NOMO-1 (cell line): Measurements from ENCODE around the gene MARK3.

Experiments
- DNase-seq, 2 experiments: peaks; one replicate each; lab custom pipeline; 2025; ENCODE audit not compliant: unreplicated experiment in 2 of 2; lab: John Stamatoyannopoulos, UW

The MARK3 gene

DNA sequence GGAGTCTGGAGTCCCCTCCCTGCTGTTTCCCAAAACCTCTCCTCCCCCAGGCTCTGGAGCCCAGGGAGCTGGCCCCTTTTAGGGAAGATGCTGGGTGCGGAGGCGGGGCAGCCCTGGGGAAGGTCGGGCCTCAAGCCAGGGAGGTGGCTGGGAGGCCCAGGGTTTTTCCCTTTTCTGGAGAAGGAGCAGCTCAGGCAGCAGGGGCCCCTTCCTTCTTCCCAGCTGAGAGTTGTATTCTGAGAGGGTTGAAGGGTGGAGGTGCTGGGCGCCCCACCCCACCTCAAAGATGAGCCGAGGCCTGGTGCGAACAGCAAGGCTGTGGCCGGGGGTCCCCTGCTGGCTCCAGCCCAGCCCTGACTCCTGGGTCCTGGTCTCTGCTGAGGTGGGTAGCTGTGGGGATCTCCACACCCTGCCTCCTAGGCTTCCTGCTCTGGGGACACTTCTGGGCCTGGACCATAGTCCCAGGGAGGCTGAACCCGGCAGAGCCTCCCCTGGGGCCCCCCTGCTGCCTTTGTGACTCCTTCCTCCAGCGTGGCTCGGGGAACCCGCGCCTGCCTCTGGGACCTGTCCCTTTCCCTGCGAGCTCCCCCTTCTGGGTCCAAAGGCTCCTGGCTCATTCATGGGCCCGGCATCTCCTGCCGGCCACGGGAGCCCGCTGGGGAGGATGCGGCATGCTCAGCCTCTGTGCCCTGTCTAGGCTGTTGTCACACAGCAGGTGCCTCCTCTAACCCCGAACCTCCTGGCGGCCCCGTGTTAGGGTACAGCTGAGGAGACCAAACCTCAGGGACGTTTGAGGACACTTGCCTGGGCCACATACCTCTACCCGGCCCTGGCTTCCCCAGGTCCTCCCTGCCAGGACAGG, 148.2 kb downstream of the MARK3 start:
- DNase-seq = no peak

DNA sequence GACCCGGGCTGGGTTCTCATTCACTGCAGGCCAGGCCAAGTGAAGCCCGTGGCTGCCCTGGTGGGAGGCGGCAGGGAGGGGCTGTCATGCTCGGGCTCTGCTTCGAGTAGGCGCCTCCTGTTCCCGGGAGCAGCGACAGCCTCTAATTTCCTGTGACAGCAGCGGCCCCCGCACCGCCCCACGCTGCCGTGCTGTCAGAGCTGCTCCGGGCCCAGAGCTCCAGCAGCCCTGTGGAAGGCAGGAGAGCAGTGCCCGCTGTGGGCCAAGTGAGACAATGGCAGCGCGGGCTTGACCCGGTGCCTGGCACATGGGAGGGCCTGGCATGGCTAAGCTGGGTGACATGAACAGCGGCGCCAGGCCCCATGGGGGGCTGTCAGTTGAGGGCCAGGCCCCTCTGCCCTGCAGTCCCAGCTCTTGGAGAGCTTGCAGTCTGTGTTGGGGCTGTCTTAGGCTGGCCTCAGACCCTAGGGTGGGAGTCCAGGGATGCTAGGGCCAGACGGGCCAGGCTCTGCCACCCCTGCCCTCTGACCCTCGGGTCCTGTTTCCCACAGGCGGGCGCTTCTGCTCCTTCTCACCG, 148.9 kb downstream of the MARK3 start:
- no peak for DNase-seq

DNA sequence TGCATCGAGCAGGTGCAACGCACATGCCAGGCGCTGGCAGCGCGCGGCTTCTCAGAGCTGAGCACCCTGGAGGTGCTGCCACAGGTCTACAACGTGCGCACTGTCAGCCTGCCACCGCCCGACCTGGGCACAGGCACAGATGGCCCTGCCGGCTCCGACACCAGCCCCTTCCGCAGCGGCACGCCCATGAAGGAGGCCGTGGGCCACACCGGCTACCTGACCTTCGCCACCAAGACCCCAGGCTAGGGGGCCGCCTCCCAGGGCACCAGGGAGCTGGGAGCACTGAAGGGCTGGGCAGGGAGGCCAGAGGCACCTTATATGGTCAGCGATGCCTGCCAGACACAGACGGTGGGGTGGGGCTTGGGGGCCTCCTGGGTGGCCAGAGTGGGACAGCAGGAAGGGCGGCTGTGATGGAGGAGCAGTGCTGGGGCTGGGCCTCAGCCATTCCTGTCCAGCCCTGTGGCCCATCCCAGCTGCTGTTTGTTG, 149.4 kb downstream of the MARK3 start:
- DNase-seq = no peak

DNA sequence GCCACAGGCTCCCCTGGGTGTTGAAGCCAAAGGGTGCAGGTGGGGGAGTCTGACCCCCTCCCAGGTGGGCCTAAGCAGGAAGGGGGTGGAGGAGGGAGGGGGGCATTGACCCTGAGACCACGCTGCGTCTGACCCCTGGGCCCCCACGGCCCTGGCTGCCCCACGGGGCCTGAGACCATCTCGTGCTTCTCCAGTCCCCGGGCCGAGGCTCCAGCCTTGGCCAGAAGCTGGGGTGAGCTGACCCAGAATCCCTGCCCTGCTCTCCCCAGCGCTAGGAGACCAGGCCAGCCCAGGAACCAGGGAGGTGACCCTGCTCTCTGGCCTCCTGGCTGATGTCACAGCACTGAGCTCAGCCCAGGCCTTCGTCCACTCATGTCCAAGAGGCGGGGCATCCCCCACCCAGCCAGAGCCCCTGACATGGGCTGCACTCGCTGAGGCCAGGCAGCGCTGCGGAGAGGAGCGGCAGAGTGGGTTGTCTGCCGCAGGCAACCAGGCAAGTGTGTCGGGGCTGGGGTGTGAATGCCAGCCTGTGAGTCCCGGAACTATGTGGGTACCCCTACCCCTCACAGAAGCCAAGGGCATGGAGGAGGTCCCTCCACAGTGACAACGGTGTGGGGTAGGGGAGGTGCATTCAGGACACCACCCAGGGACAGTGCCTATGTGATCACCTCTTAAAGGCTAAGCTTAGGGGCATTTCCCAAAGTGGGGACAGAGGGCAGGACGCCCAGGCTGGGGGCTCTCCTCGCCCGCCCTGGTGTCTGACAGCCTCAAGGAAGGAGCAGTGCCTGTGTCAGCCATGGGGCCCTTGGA, 150.1 kb downstream of the MARK3 start:
- no peak for DNase-seq

DNA sequence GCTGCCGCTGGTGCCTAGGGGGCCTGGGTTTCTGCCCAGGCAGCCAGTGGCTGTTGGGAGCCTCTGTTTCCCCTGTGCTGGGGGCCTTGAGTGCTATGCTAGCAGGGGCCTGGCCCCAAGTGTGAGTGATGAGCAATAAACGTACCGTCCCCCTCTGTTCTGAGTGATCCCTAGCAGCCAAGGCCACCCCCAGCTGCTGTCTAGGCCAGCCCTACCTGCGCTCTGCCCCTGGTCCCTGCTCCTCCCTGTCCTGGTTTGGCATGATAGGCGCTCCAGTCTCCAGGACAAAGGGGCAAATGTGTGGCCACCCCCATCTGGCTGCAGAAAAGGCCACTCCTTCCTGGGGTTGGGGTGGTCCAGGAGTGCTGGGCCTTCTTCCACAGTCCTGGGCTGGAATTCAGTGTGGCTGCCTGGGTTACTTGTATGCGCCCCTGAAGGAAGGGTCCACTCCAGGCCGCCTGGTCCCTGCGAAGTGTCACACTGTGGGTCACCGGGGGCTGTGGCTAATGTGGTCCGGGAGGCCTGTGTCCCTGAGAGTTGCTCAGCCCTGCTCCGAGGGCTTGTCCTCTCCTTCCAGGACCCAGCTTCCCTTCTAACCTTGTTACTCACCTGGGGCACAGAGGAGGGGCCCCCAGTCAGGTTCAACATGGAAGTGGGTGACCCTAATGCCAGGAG, 150.8 kb downstream of the MARK3 start:
- DNase-seq = no peak

DNA sequence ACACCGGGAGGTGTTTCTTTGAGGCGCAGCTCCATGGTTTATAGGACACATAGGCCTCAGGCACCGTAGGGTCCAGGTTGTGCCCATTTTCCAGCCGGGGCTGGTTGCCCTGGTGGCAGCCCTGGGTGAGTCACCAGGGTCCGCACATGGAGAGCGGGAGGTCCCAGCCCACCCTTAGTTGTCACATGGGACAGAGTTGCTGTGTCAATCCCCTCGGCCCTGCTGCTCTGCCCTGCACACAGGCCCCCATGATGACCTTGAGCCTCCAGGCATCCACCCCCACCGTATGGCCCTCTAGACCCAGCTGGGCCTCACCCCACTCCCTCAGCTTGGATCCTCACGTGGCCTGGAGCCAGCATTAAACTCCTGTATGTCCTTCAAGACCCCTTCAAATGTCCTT, 151.5 kb downstream of the MARK3 start:
- no peak for DNase-seq

DNA sequence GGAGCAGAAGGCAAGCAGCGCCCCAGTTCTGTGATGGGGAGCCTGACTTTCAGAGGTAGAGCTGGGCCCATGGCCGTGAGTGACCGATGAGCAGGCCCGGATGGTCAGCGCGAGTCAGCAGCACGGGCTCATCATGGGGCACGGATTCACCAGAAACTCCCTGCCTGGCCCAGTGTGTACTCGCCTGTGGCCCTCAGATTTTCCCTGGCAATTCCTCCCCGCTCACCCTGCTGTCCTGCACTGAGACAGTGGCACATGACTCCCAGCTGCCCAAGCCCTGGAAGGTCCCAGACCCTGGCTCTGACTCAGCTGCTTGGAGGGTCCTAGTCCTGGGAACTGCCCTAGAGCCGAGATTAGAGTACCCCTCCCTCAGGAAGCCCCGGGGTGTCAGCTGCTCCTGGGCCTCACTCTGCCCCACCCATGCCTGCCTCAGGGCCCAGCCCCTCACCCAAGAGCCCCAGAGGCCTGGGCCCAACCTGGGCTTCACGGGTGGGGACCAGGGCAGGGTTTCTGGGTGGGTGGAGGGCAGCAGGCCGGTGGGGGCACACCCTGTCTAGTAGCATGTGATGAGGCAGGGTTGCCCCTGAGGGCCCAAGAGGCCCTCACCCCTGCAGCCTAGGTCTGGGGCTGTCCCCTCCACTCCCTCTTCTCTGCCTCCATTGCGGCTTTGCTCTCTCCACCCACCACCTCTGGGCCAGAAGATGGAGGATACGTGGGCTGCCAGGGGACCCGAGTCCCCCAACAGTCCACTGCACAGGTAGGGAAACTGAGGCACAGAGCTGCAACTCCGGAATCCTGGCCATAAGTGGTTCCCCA, 152.2 kb downstream of the MARK3 start:
- no peak for DNase-seq

DNA sequence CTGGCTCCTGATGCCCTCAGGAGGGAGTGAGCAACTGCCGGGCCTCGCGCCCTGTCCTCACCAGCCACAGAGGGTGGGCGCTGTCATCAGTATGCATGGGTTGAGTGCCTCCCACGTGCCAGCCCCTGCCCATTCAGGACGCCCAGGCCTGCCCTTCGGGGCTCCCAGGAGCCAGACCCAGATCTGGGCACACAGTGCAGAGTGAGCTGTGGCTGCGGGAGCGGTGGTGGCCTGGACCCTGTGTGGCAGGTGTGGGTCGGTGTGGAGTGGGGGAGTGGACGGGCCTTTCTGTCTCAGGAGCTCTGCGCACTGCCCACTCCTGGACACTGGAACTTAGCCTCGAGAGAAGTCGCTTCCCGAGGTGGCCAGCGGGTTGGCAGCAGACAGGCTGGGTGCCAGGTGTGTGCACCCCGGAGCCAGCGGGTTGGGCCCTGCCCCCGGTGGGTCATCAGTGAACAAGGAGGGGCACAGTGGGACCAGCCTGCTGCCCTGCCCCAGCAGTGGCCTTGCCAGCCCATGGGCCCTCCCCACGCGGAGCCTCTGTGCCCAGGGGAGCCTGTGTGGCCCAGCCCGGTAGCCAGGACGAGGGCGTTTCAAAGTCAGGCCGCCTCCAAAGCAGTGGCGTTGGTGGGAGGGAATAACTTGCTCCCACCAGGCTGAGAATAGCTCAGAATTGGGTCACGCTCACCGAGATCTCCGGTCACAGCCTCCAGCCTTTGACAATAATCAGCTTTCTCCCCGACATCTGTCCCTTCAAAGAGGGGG, 153.3 kb downstream of the MARK3 start:
- DNase-seq = no peak

DNA sequence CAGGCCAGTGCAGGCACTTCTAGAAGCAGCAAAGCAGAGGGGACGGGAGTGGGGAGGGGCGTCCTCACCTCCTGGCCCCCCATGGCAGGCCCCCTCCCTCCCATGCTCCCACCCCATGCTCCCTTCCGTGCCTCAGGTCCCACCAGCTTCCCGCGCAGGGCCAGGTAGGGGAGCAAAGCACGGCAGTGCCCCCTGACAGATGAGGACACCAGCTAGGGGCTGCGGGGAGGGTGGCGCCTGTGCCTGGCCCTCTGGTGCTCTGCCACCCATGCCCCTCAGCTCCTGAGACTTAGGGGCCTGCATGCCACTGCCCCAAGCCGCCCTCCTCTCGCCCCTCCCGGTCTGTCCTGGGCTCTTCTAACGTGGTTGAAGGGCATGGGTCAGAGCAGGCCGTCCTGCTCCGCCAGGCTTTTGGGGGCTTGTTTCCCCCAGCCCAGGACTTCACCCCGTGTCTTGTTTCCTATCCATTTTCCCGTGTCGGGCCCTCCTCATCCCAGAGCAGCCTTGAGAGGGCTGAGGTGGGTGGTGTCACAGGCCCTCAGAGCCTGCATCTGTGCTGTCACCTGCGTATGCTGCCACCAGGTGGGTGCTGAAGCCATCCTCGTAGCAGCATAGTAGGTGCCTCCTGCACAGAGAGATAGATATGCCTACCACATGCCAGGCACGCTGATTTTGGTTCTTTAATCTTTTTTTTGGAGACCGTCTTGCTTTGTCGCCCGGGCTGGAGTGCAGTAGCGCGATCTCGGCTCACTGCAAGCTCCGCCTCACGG, 154.0 kb downstream of the MARK3 start:
- no peak for DNase-seq

DNA sequence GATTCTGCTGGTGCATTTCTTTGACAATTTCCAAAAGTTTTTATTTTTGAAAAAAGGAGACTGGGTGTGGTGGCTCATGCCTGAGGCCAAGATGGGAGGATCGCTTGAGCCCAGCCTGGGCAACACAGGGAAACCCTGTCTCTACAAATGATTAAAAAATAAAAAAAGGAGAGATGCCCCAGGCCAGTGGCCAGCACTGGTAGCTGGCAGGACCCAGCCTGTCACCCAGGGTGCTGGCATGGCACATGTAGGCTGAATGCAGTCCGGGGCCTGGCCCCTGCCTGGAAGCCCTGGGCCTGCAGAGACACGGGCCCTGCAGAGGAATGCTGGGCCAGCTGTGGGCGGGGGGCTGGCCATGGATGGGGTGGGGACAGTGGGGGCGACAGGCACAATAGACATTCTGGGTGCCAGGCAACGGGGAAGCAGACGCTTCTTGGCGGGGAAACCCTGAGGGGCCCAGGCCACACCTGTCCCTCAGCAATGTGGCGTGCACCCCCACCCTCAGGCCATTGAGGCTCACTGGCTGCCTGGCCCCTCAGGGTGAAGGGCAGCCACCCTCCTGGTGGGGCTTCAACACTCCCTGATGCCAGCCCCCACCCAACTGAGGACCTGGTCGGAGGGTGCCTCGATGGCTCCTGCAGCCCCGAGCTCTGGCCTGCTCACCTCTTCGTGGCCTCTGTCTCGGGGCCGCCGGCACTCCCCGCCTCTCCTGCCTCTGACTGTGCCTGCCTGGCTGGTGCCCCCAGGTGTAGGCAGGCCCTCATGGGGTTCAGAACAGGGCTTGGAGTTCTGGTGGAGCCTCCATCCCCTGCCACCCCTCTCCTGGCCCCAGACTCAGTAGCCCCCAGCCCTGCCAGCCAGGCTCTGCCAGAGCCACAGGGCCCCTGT, 155.8 kb downstream of the MARK3 start:
- no peak for DNase-seq

DNA sequence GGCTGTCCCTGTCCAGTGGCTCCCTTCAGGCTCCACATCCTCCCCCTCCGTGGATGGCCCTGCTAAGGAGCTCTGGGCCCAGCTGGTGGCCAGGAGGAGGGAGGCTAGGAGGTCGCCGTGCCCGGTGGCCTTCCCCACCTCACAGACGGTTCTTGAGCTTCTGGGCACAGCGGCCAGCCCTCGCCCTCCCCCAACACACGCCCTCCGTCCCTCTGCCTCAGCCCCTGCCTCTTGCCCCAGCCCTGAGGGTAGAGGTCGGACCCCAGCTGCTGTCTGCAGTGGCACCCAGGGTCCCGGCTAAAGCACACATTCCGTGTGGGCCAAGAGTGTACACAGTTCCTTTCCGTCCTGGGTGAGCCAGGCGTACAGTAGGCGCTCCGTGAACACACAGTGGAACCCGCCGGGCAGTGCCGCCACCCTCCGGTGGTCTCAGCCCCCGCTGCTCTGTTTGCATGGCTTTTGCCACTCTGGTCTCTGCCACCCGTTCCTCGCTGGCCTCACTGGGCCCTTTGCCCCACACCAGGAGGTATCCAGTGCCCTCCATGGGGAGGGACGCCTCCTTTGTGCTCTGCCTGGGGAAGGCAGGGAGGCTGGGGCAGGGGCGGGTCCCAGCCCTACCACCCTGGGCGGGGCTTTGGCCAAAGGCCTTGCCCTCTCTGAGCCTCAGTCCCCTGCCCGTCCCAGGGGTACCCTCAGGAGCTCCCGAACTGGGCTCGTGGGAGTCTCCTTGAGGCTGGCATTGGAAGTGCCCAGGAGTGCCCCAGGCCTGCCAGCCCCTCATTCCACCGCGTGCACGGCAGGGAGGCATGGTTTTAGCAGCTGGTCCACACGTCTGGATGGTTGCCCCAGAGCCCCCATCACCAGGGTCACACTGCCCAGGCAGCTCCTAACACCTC, 156.7 kb downstream of the MARK3 start:
- DNase-seq = no peak

DNA sequence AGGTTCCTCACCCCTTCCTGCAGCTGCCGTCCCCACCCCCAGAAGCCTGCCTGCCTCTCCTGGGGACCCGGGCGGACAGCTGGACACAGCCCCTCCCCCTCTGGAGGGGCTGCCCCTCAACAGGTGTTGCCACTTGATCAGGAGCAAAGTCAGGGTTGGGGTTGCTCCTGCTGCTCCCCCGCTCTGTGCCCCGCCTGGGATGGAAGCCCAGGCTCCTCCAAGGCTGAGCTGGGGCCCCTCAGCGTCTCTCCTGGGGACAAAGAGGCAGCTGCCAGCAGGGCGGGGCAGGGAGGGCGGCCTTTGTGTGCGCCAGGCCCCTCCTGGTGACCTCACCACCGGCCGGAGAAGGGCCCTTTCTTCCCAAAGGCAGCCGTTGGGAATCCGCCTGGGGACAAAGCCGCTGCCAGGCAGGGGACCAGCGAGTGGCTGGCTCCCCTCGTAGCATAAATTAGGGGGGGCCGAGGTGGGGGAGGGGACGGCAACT, 157.4 kb downstream of the MARK3 start:
- DNase-seq = no peak

DNA sequence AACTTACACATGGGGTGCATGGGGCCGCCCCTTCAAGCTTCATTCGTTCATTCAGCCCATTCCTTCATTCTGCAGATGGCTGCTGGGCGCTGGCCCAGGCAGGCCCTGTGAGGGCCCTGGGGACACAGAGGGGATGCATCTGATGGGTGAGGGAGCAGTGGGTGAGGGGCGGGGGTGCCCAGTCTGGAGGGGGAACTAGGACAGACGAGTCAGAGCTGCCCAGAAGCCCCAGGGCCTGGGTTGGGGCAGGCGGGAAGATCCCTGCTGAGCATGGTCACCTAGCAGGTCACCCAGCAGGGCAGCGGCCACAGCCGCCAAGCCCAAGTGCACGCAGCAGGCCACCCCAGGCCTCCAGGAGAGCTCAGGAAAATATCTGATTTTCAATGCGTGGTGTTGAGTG, 157.9 kb downstream of the MARK3 start:
- DNase-seq = no peak

DNA sequence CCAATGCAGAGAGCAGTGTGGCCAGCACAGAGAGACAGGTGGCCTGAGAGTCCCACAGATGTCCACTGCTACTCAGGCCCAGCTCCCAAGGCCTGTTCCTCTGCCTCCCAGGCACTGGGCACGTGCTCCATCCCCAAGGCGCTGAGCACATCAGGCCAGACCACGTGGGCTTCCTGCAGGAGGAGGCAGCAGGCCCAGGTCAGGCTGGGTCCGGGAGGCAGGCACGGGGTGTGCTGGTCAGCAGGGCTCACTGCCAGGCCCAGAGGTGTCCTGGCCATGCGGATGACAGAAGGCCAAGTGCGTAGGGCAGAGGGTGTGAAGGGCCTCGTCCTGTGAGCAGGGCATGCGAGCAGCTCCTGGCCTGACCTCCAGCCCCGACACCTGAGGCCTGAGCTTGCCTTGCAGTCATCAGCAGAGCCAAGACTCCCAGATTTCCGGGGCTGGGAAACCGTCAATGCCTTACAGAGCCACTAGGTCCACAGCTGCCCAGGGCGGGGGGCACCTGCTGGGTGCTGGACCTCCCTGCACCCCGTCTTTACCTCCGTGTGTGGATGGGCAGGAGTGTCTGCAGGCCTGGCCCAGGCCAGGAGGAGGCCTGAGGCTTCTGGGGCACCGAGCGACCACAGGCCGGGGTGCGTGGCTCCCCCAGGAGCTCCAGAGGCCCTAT, 158.6 kb downstream of the MARK3 start:
- no peak for DNase-seq

DNA sequence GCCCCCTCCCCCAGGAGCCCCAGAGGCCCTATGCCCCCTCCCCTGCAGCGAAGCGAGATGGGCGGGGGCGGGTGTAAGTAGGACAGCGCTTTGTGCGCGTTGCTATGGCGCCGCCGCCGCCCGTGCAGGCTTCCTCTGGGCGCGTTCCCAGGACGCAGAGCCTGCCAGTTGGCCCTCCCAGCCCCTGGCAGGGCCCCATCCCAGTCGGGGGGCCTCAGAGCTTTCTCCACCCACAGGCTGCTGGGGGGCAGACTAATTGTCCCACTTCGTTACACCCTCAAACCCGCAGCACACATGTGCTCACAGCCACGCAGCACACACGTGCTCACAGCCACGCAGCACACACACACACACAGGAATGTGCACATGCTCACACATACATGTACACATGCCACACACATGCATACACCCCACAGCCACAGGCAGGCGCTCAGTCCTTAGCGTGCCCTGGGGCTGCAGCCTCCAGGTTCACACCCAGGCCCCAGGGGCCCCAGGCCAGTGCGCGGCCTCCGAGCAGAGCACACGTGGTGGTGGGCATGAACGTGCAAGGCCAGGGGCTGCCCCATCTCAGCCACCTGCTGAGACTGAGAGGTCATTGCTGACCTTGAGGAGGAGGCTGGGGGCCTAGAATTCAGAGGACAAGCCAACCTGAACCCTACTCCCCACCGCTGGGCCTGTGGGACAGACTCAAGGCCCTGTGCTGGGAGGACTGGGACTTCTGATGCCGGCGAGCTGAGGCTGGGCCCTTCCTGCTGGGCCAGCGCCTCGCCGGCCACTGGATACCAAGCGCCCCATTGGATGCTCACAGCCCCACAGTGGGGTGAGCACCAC, 159.4 kb downstream of the MARK3 start:
- no peak for DNase-seq
